ENCODE data around the gene OTOR.

The OTOR gene

GRCh38 chr20:16749573-16749972 is 1.4 kb downstream of the OTOR start:
- no peak for DNase-seq (ENCODE audit: low read depth)

GRCh38 chr20:16752082-16752481 is 3.9 kb downstream of the OTOR start:
- no peak for DNase-seq (ENCODE audit: low read depth)

GRCh38 chr20:16752901-16753300 is 4.7 kb downstream of the OTOR start:
- DNase-seq (ENCODE audit: low read depth): no peak

GRCh38 chr20:16758454-16759180 is 10.5 kb downstream of the OTOR start:
- DNase-seq (ENCODE audit: low read depth): no peak

GRCh38 chr20:16759181-16759563 is 11.0 kb downstream of the OTOR start:
- no peak for DNase-seq (ENCODE audit: low read depth)

- no peak for DNase-seq (ENCODE audit: low read depth)
Measured at GRCh38 chr20:16760431-16761304, 12.5 kb downstream of the OTOR start.

GRCh38 chr20:16761305-16761829 is 13.2 kb downstream of the OTOR start:
- DNase-seq (ENCODE audit: low read depth): peak; percentile 38

GRCh38 chr20:16764560-16764959 is 16.4 kb downstream of the OTOR start:
- DNase-seq (ENCODE audit: low read depth): no peak

- DNase-seq (ENCODE audit: low read depth): no peak
Measured at GRCh38 chr20:16771213-16771612, 23.1 kb downstream of the OTOR start.

- DNase-seq (ENCODE audit: low read depth): no peak
Measured at GRCh38 chr20:16775961-16776360, 27.8 kb downstream of the OTOR start.

- no peak for DNase-seq (ENCODE audit: low read depth)
Measured at GRCh38 chr20:16777126-16777525, 29.0 kb downstream of the OTOR start.

GRCh38 chr20:16778159-16778558 is 30.0 kb downstream of the OTOR start:
- no peak for DNase-seq (ENCODE audit: low read depth)

- DNase-seq (ENCODE audit: low read depth): no peak
Measured at GRCh38 chr20:16781496-16781895, 33.3 kb downstream of the OTOR start.

- DNase-seq (ENCODE audit: low read depth): no peak
Measured at GRCh38 chr20:16785226-16785625, 37.1 kb downstream of the OTOR start.
